CD1c-positive myeloid dendritic cell (primary cell): ENCODE data around the gene EEIG1.
"Not testable (repeated sequence)": the region's sequence is repeated elsewhere in the genome, so short reads cannot be mapped to it uniquely, and the experiment has no call there.

Source experiments
- DNase-seq: peaks from one replicate; pipeline ENCODE4 v3.0.0-alpha.2; 2016; ENCODE audit errors: extremely low spot score

The EEIG1 gene

DNA sequence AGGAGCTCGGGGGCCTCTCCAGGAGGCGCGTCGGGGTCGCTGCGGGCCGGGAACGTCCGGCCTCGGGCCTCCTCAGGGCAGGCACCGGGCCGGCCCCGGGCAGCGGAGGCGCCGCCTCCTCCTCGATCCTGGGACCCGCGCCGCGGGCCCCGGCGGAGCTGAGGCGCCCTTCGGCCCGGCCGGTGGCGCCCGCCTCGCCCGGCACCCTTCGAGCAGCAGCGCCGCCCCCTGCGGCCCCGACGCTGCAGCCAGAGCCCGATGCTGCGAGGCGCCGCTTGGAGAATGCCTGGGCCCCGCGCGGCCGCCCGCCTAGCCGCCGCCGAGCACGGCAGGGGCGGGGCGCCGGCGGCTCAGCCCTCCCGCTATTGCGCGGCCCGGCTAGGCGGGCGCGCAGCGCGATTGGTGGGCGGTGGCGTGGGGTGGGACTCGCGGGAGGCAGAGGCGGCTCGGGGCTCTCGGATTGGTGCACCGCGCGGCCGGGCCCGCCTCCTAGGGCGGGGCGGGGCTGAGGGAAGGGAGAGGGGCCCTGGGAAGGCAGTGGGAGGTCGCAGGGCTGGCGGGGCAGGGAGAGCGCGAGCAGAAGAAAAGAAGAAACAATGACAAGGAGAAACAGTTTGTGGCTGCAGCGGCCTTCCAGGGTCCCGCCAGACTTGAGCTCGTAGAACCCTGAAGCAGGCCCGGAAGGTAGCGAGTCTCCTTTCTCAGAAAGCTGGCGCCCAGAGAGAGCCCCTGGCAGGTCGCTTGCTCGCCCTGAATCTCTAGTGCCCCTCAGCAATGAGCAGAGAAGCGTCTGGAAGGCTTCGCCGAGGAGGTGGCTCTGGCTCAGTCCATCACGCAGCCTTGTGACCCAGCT, at the start of gene EEIG1:
Gene EEIG1, minus strand, starts transcription at position 284 of the 853 bp plus-strand sequence. CDS start 852 bp downstream, outside the sequence.
- peak; percentile 97 for DNase-seq

DNA sequence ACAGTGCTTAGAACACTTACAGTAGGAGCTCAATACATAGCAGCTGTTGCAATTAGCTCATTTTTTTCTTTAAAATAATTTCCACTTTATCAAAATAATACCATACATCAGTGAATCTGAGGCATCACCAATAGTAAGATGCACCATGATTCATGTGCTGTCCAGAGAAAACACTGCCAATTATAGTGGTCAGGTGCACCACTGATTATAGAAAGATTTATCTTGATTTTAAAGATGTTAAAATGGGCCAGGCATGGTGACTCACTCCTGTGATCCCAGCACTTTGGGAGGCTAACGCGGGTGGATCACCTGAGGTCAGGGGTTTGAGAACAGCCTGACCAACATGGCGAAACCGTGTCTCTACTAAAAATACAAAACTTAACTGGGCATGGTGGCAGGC, 46.9 kb upstream of the EEIG1 start:
- DNase-seq: no peak

DNA sequence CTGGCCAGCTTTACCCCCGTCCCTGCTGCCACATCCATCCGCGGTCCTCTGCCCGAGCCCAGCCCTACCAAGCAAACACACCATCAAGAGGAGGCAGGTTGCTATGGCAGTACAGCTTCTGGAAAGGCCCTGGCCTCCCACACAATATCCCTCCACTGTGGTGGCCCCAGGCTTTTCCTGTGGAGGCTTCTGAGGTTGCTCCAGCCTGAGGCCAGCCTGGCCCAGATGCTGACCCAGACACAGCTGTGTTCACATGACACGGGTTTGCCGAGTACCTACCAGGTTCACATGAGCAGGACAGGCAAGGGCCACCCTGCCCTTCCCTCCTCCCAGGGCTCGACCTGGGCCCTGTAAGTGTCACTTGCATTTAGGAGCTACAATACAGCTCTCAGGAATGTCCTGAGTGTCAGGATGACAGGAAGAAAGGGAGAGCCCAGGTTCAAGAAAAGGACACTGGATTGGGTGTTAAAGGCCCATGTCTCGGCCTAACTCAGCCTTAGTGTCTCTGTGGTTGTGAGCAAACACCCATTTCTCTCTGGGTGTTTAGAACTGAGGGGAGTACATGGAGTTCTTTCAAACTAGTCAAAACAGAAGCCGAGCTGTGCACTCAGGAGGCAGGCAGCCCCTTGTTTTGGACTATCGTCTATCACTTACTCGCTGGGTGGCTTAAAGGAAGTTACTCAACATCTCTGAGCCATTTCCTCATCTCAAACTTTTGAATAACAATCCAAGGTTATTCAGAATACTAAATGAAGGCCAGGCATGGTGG, 46.2 kb upstream of the EEIG1 start:
- peak; percentile 63 for DNase-seq

DNA sequence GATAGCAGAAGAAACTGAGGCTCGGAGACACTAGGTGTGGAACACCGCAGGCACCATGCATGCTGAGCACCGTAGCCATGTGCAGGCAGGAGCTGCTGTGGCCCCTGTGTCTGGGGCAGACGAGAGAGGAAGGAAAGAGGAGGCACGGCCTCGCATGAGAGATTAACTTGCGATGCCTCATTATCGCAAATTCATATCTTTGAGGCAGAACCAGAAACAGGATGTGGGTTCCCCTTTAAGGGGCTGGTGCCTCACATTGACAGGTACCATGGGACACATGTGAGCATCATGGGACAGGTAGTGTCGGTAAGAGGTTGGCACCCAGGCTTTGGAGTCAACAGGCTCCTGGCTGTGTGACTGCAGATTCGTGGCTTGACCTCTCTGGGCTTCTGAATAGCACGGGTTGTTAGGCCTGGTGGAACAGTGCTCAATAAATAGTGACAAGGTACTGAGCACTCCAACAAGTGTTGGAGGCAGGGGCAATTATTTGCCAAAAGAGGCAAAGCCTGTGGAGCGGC, 45.5 kb upstream of the EEIG1 start:
- DNase-seq: peak; percentile 61

DNA sequence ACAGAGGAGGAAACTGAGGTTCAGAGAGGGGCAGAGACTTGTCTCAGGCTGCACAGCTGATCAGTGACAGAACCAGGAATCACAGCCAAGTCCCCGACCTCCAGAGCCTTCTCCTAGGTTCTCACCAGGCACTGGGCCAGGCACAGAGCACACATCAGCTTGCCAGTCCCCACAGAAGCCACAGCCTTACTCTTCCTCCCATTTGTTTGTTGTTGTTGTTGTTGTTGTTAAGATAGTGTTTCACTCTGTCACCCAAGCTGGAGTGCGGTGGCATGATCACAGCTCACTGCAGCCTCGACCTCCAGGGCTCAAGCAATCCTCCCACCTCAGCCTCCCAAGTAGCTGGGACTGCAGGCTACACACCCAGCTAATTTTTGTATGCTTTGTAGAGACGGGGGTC, 44.9 kb upstream of the EEIG1 start:
- no peak for DNase-seq

DNA sequence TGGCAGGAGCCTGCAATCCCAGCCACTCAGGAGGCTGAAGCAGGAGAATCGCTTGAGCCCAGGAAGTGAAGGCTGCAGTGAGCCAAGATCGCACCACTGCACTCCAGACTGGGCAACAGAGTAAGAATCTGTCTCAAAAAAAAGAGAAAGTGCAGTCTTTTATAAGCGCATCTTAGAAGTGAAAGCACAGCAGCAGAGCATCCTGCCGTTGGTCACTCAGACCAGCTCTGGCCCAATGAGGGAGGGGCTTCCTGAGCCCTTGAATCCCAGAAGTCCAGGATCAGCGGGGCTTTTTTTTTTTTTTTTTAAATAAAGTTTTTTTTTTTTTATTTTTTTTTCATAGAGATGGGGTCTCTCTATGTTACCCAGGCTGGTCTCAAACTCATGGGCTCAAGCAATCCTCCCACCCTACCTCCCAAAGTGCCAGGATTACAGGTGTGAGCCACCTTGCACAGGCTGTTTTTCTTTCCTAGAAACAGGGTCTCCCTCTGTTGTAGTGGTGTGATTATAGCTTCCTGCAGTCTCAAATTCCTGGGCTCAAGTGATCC, 44.0 kb upstream of the EEIG1 start:
- no peak for DNase-seq

DNA sequence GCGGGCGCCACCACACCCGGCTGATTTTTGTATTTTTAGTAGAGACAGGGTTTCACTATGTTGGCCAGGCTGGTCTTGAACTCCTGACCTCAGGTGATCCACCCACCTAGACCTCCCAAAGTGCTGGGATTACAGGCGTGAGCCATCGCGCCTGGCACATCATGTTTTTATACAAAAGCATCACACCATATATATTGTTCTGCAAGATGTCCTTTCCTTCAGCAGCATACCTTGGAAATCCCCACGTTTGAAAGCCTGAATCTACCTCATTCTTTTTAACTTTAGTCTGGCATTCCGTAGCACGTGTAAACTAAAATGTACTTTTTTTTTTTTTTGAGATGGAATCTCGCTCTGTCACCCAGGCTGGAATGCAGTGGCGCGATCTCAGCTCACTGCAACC, 42.9 kb upstream of the EEIG1 start:
- not testable (repeated sequence) for DNase-seq

DNA sequence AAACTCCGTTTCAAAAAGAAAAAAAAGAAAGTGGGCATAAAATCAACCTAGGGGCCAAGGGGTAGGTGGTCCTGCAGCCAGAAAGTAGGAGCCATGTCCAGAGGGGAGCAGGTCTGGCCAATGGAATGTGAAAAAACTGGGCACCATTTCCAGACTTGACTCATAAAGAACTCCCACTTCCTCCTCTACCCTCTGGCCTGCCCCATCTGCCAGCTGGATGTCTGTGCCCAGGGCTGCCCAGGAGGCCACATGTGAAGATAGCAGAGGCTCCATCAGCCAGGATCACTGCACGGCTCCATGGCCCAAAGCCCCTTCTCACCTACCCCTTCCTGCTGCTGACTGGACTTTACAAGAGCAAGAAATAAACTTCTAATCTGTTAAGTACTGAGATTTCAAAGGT, 42.1 kb upstream of the EEIG1 start:
- DNase-seq: peak; percentile 51

DNA sequence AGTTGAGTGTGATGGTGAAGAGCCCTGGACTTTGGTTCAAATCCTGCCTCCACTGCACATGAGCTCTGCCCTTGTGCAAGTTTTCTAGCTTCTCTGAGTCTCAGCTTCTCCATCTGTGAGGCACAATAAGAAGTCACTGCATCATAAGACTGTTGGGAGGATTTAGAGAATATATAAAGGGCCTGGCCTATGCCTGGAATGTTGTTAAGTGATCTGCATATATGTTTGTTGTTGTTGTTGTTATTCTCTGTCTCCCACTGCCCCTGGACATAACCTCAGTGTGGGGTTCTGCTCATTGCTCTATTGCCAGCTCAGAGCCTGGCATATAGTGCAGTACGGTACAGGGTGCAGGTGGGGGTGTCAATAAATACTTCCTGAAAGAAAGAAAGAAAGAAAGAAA, 40.3 kb upstream of the EEIG1 start:
- no peak for DNase-seq

DNA sequence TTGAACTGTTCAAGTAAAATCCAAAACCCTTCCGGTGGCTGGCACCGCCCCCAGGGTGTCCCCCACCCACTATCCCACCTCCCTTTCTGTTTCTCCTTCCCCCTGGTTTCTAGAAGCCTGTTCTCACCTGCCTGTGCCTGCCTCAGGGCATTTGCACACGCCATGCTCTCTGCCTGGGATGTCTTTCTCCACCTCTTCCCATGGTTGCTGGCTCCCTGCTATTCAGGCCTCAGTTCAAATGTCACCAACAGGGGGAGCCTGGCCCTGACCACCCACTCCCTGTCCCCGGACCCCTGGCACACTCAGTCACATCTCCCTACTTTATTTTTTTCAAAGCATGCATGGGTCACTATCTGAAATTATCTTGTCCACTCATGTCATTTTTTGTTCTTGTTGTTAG, 39.9 kb upstream of the EEIG1 start:
- no peak for DNase-seq

DNA sequence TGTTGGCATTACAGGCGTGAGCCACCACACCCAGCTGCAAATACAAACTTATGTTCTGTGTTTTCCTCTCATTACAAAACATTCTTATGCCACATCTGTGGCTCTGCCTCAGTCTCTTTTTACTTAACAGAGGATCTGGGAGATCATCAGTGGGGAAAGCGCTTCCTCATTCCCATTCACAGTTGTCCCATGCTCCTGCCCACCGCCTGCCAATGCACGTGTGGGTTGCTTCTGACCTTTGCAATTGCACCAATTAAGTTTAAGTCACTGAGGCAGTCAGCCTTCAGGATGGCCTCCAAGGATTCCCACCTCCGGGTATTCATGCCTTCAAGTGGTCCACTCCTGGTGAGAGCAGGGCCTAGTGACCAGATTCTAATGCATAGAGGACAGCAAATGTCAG, 34.9 kb upstream of the EEIG1 start:
- peak; percentile 39 for DNase-seq

DNA sequence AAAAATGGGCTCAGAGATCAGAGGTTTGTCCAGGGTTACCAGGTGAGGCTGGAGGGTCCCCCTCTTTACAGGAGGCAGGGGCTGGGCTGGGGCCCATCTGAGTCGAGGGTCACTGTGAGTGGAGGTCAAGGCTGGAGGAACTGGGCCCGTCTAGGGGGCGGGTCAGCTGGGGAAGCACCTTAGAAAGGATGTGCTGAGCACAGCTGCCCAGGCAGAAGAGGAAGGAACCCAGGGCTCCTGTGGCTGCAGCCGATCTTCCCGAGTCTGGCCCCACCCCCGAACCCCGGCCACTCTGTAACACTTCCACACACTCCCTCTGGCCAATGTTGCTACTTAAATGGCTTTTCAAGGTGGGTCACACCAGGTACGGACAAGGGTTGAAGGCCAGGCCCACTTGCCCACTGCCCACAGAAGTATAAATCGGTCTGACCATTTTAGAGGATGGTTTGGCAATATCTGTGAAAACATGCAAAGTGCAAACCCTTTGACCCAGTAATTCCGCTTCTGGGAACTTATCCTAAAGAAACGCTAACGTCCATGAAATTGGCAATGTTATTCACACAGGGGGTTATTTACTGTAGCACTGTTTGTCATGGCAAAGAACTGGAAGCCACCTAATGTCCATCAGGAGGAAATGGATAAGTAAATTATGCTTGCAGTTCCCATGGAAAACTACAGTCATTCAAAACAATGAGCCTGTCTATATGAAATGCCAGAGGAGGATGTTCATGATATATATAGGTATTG, 30.5 kb upstream of the EEIG1 start:
- DNase-seq: peak; percentile 55

DNA sequence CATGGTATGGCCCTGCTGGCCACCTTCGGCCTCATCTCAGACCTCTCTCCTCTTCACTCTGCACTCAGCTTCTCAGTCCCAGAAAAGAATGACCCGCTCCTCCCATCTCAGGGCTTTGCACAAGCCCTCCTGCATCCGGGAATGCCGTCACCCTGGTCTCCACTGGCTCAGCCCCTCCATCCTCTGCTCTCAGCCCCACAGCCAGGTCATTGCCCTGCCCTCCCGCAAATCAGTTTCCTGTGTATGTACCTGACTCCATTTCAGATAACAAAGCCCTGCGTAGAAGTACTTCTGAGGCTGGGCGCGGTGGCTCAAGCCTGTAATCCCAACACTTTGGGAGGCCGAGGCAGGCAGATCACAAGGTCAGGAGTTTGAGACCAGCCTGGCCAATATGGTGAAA, 28.9 kb upstream of the EEIG1 start:
- no peak for DNase-seq

DNA sequence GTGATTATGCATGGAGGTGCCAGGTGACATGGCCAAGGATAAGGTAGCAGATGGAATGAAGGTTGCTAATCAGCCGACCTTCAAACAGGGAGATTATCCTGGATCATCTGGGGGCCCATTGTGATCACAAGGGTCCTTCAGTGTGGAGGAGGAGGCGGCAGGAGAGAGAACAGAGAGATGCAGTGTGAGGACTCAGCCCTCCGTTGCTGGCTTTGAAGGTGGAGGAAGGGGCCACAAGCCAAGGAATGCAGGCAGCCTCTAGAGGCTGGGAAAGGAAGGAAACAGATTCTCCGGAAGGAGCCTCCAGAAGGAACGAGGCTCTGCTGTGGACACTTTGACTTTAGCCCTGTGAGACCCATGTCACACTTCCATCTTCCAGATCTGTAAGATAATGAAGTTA, 27.4 kb upstream of the EEIG1 start:
- no peak for DNase-seq

DNA sequence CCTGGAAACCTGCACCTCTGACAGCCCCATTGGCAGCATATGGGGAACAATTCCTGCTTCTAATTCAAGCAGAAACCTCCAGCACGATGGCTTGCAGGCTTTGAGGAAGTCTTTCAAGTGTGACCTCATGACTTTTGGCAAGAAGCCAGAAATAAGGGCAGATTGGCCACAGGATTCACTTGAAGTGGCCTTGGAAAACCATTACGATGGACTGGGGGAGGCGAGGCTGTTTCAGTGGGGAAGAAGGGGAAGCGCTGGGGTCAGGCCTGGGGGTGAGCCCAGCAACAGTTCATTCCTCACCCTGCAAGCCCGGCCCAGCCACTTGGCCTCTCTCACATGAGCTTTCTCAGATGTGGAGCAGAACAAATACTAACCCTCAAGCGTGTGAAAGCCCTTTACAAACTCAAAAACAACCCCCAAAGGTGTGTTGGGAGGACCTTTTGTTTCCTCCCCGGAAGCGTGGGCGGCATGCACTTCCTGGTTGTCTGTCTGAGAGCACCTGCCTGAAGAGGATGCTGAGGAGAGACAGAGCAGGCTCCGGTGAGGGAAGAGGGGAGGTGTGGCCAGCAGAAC, 26.9 kb upstream of the EEIG1 start:
- DNase-seq: peak; percentile 98

DNA sequence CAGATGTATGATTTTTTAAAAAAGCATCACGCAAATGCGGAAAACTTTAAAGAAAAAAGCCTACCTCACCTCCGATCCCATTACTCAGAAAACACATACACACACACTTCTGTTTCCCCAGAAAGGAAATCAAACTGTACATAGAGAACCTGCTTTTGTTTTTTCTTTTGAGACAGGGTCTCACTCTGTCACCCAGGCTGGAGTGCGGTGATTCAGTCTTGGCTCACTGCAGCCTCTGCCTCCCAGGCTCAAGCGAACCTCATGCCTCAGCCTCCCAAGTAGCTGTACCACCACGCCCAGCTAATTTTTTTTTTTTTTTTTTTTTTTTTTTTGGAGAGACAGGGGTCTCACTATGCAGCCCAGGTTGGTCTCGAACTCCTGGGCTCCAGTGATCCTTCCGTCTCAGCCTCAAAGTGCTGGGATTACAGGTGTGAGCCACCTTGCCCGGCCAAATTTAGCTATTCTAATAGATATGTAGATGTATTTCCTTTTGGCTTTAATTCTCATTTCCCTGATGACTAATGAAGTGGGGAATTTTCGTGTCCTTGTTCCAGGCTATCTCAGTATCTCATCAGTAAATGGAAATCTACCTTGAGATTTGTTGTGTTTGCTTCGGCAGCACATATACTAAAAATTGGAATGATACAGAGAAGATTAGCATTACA, 25.7 kb upstream of the EEIG1 start:
- DNase-seq: no peak

DNA sequence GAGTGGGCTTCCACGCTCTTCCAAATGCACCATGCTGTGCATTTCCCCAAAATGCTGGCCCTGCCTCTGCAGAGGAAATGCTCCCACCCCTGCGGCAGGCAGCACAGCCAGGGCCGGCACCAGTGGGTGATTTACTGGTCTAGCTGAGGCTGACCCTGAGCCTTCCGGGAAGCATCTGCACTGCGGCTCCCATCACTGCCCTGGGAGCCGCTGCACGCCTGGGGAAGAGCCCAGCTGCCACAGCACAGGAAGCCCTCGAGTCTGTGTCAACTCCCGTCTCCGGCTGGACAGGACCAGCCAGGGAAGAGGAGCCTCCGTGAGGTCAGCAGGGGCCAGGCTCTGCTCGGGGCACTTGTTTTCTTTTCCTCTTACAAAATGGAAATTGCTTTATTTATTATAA, 25.1 kb upstream of the EEIG1 start:
- DNase-seq: peak; percentile 64

DNA sequence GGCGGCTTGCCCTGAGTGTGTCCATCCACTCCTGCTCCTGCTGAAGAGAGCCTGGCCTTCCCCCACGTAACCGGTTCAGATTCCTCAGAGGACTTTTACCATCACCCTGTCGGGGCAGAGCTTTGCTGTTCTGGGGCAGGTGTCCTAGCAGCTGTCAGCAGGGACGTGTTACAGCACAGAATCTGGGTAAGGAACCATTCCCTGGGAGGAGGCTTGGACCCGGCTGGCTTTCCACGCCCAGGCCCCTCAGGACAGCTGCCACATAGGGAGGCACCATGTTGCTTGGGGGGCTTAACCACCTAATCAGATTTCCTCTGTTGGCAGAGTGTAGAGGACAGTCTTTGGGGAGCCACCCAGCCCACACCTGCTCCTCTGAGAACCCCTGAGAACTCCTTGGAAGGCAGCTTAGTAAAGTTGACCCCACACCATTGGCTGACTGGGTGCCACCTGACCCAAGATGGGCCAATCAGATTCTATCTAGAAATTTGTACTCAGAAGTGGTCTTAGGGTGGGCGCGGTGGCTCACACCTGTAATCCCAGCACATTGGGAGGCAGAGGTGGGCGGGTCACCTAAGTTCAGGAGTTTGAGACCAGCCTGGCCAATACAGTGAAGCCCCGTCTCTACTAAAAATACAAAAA, 23.3 kb upstream of the EEIG1 start:
- DNase-seq: no peak

DNA sequence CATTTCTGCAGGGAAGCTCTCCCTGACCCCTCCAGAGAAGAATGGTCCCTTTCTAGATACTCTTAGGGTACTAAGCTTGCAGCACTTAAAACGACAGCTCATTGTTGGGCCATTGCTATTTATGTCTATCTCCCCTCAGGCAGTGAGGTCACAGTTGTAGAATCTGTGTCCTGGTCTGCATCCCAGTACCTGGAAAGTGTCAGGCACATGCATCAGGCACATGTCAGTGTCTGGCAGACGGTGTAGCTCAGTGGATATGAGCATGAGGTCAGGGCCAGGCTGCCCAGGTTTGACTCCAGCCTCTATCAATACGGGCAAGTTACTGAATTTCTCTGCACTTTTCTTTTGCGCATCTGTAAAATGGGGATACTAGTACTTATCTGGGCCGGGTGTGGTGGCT, 22.2 kb upstream of the EEIG1 start:
- DNase-seq: no peak

DNA sequence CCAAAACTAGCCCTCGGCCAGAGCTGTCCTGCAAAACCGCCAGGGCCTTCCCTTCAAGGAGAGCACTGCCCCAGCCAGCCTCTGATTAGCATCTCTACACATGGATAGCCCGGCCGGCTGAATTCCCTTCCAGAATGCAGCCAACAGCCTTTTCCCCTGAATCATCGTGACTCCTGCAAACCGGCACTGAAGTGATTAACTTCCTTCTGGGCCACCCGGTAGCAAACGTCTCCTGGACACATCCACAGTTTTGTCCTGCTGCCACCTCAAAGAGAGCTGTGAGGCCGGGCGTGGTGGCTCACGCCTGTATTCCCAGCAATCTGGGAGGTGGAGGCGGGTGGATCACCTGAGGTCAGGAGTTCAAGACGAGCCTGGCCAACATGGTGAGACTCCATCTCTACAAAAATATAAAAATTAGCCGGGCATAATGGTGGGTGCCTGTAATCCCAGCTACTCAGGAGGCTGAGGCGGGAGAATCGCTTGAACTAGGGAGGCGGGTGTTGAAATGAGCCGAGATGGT, 21.1 kb upstream of the EEIG1 start:
- DNase-seq: peak; percentile 48
